Lung (tissue), 12 donors: ENCODE results near the gene AGPAT1. TPM values are rescaled to one million over a fixed set of nuclear protein-coding genes. Genes with fewer than 3 reads are reported as not detected.

Experiments used
- ATAC-seq: fragments of 200-7000 bp; cut with Tn5 transposase; one replicate; pipeline ENCODE4 v1.9.1; 2020; ENCODE audit warnings: moderate number of reproducible peaks; ENCODE audit not compliant: insufficient read depth, low FRiP score
- DNase-seq, 3 donors: peaks; one replicate each; pipeline ENCODE4 v3.0.0-alpha.2; 2013 to 2017
- H3K27ac ChIP-seq, 2 donors: one replicate each; pipeline ENCODE4 v1.5.1; 2013; ENCODE audit warnings: mild to moderate bottlenecking in 2 of 2, moderate library complexity in 2 of 2, control low read depth in 1 of 2, inconsistent platforms in 1 of 2, low read depth in 1 of 2, low read length in 1 of 2
- H3K27me3 ChIP-seq, 3 donors: one replicate each; pipeline ENCODE4 v1.5.1; 2013; ENCODE audit warnings: low read length in 2 of 3; ENCODE audit not compliant: control insufficient read depth in 3 of 3, insufficient read depth in 3 of 3
- H3K36me3 ChIP-seq, 4 donors: one replicate each; pipeline ENCODE4 v1.5.1; 2013; ENCODE audit warnings: low read length in 4 of 4, mild to moderate bottlenecking in 1 of 4, moderate library complexity in 1 of 4; ENCODE audit not compliant: control insufficient read depth in 4 of 4, insufficient read depth in 4 of 4
- H3K4me1 ChIP-seq, 5 donors: one replicate each; pipeline ENCODE4 v1.5.1; 2013; ENCODE audit warnings: low read length in 5 of 5, mild to moderate bottlenecking in 2 of 5, moderate library complexity in 1 of 5; ENCODE audit not compliant: control insufficient read depth in 5 of 5, insufficient read depth in 5 of 5
- H3K4me3 ChIP-seq: one replicate; pipeline ENCODE4 v1.5.1; 2013; ENCODE audit warnings: mild to moderate bottlenecking, control low read depth, moderate library complexity
- H3K9ac ChIP-seq, 2 donors: one replicate each; pipeline ENCODE4 v1.5.1; 2013; ENCODE audit warnings: low read length in 2 of 2, control low read depth in 1 of 2; ENCODE audit not compliant: insufficient read depth in 1 of 2
- H3K9me3 ChIP-seq, 4 donors: one replicate each; pipeline ENCODE4 v1.5.1; 2013; ENCODE audit warnings: low read length in 3 of 4, mild to moderate bottlenecking in 1 of 4, moderate library complexity in 1 of 4; ENCODE audit not compliant: control insufficient read depth in 4 of 4, insufficient read depth in 3 of 4
- CTCF ChIP-seq: IDR thresholded peaks from 2 replicates; pipeline ENCODE4 v1.5.1; 2012; ENCODE audit warnings: mild to moderate bottlenecking; ENCODE audit errors: control extremely low read depth, extremely low read depth
- WGBS, 2 donors: extraction: QIAGEN DNeasy Blood & Tissue Kit; methylation state at CpG; one replicate each; pipeline ENCODE4 v1.1.7; 2013; 5-methylcytosine and 5-hydroxymethylcytosine counted together
- polyA plus RNA-seq, 2 donors: library from polyadenylated mRNA; stranded (reverse); fragments of 200-250 nt; gene quantifications; one replicate each; pipeline ENCODE4 v1.2.1, GENCODE V29; 2013
- total RNA-seq, 2 donors: library from RNA; depleted of rRNA in 1 of 2; stranded (reverse); fragments of >200 nt in 1 of 2; gene quantifications; one replicate each; pipeline ENCODE4 v1.2.1, GENCODE V29; 2014 to 2021
- donor health status: control.
- donor health status: control.
- donor health status: Bipolar disorder and iron deficiency.
- donor health status: healthy.
- donor health status: DM: yes; HTN: yes; CAD: no.

Gene AGPAT1
- total and polyA plus RNA-seq, 4 donors: 24.7 to 52.6 (median 40.5) TPM

- peaks cover 0 to 32% (median 19%) of the 10 kb centered on the region in 5 donors for H3K4me1 ChIP-seq
- H3K9ac ChIP-seq: no peak overlapping the region
- DNase-seq: no peak
- ATAC-seq: no peak
- peaks cover 0 to 31% (median 22%) of the 10 kb centered on the region in 4 donors for H3K36me3 ChIP-seq
- WGBS, 2 donors: 88 to 89% methylated on average over 10 of the region's 10 CpGs
- H3K27me3 ChIP-seq: no peaks in the 10 kb centered on the region
- peak overlapping the region in 1 of 2 donors; percentile 28 for H3K27ac ChIP-seq
- no peaks in the 10 kb centered on the region for H3K9me3 ChIP-seq
- H3K4me3 ChIP-seq: no peak overlapping the region
- TF ChIP-seq CTCF: no peak
Observed at GRCh38 chr6:32182555-32182981, 6.7 kb upstream of the AGPAT1 start.

- no peak overlapping the region for H3K9ac ChIP-seq
Observed at GRCh38 chr6:32181915-32182529, 6.1 kb upstream of the AGPAT1 start.

GRCh38 chr6:32181148-32181702 lies 5.3 kb upstream of the AGPAT1 start:
- 89 to 92% methylated on average over 15 of the region's 15 CpGs for WGBS, 2 donors
- H3K36me3 ChIP-seq: peaks cover 0 to 21% (median 13%) of the 10 kb centered on the region in 4 donors
- H3K27me3 ChIP-seq: no peaks in the 10 kb centered on the region
- H3K4me1 ChIP-seq: peaks cover 7 to 38% (median 19%) of the 10 kb centered on the region in 5 donors
- H3K27ac ChIP-seq: no peak overlapping the region
- H3K9me3 ChIP-seq: no peaks in the 10 kb centered on the region
- ATAC-seq (no peak), DNase-seq (no peak)
- no peak overlapping the region for H3K4me3 ChIP-seq
- H3K9ac ChIP-seq: no peak overlapping the region
- TF ChIP-seq CTCF: no peak

More at GRCh38 chr6:32181915-32182529, 6.1 kb upstream of the AGPAT1 start:
- no peak for TF ChIP-seq CTCF
- Histone ChIP-seq H3K36me3 (peaks cover 0 to 26% (median 17%) of the 10 kb centered on the region in 4 donors), H3K4me1 (peaks cover under 1 to 37% (median 15%) of the 10 kb centered on the region in 5 donors), H3K4me3 (no peak overlapping the region), H3K27me3 (no peaks in the 10 kb centered on the region), H3K27ac (peak overlapping the region in 1 of 2 donors; percentile 28), H3K9me3 (no peaks in the 10 kb centered on the region)
- ATAC-seq (no peak), DNase-seq (no peak)
- WGBS, 2 donors: 72 to 84% methylated on average over 10 of the region's 10 CpGs
